ENCODE results near the gene BRWD1.

Gene BRWD1

DNA sequence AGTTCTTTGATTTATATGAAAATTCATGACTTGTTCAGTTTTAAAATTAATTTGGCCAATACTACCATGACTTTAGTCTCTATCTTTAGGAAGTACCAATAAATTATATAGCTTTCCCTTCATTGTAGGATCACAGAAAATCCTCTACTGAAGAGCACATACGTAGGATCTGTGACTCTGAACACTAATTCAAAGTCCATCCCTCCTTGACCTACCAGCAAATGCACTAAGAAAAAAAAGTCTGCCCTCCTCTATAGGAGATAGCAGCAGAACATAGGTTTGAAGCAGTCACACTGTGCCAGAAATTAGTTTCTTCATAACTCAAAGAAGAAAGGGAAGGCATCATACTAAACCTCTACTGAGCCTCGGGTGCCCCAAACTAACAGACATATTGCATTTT lies 16.5 kb downstream of the BRWD1 start:
- no peak for DNase-seq (ENCODE audit: extremely low read depth, low read depth)
- H3K4me3 ChIP-seq (replicated peaks; ENCODE audit: low read depth, low read length): no peak overlapping the region
- TF ChIP-seq, protein P1, sequence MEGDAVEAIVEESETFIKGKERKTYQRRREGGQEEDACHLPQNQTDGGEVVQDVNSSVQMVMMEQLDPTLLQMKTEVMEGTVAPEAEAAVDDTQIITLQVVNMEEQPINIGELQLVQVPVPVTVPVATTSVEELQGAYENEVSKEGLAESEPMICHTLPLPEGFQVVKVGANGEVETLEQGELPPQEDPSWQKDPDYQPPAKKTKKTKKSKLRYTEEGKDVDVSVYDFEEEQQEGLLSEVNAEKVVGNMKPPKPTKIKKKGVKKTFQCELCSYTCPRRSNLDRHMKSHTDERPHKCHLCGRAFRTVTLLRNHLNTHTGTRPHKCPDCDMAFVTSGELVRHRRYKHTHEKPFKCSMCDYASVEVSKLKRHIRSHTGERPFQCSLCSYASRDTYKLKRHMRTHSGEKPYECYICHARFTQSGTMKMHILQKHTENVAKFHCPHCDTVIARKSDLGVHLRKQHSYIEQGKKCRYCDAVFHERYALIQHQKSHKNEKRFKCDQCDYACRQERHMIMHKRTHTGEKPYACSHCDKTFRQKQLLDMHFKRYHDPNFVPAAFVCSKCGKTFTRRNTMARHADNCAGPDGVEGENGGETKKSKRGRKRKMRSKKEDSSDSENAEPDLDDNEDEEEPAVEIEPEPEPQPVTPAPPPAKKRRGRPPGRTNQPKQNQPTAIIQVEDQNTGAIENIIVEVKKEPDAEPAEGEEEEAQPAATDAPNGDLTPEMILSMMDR (IDR thresholded peaks at IDR 0.05; ENCODE audit: low read depth, low read length, missing control alignments): no peak

GRCh38 chr21:39288987-39289386 lies 24.4 kb downstream of the BRWD1 start:
- H3K4me3 ChIP-seq (replicated peaks; ENCODE audit: low read depth, low read length): no peak overlapping the region
- TF ChIP-seq, protein P1 (IDR thresholded peaks at IDR 0.05; ENCODE audit: low read depth, low read length, missing control alignments): no peak
- DNase-seq (ENCODE audit: extremely low read depth, low read depth): no peak

DNA sequence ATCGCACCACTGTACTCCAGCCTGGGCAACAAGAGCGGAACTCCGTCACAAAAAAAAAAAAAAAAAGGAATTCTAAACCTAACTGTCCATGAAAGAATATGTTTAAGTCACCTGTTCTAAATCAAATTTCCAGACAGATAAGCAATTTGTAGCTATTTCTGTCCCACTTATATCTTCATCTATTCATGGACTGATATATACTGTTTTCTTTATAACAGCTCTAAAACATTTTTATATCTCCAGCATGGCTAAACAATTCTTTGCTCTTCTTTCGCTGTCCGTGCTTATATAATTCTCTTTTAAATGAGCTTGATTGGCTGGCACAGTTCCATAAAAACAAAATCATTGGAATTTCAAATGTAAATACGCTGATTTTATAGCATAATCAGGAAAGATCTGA lies 30.5 kb downstream of the BRWD1 start:
- no peak for DNase-seq (ENCODE audit: extremely low read depth, low read depth)
- TF ChIP-seq, protein P1 (IDR thresholded peaks at IDR 0.05; ENCODE audit: low read depth, low read length, missing control alignments): no peak
- H3K4me3 ChIP-seq (replicated peaks; ENCODE audit: low read depth, low read length): no peak overlapping the region

GRCh38 chr21:39281853-39282252 lies 31.6 kb downstream of the BRWD1 start:
- DNase-seq (ENCODE audit: extremely low read depth, low read depth): no peak
- TF ChIP-seq, protein P1 (IDR thresholded peaks at IDR 0.05; ENCODE audit: low read depth, low read length, missing control alignments): no peak

GRCh38 chr21:39281207-39281606 lies 32.2 kb downstream of the BRWD1 start:
- no peak overlapping the region for H3K4me3 ChIP-seq (replicated peaks; ENCODE audit: low read depth, low read length)
- no peak for DNase-seq (ENCODE audit: extremely low read depth, low read depth)
- TF ChIP-seq, protein P1 (IDR thresholded peaks at IDR 0.05; ENCODE audit: low read depth, low read length, missing control alignments): no peak

More at GRCh38 chr21:39281853-39282252, 31.6 kb downstream of the BRWD1 start:
- no peak overlapping the region for H3K4me3 ChIP-seq (replicated peaks; ENCODE audit: low read depth, low read length)

- no peak for DNase-seq (ENCODE audit: extremely low read depth, low read depth)
- TF ChIP-seq, protein P1 (IDR thresholded peaks at IDR 0.05; ENCODE audit: low read depth, low read length, missing control alignments): no peak
Measured at GRCh38 chr21:39269620-39270019, 43.8 kb downstream of the BRWD1 start.

GRCh38 chr21:39265603-39266002 lies 47.8 kb downstream of the BRWD1 start:
- TF ChIP-seq, protein P1 (IDR thresholded peaks at IDR 0.05; ENCODE audit: low read depth, low read length, missing control alignments): no peak
- no peak for DNase-seq (ENCODE audit: extremely low read depth, low read depth)
- no peak overlapping the region for H3K4me3 ChIP-seq (replicated peaks; ENCODE audit: low read depth, low read length)

More at GRCh38 chr21:39269620-39270019, 43.8 kb downstream of the BRWD1 start:
- no peak overlapping the region for H3K4me3 ChIP-seq (replicated peaks; ENCODE audit: low read depth, low read length)
